ENCODE data around the gene COL10A1. TPM values are rescaled to one million over a fixed set of nuclear protein-coding genes. Genes with fewer than 3 reads are reported as not detected.

The COL10A1 gene
- total RNA-seq, 1 experiment from 2014 or later = not detected

- no peak overlapping the region for H3K27ac Mint-ChIP-seq (ENCODE audit: unreplicated experiment)
- H3K27me3 Mint-ChIP-seq (ENCODE audit: insufficient read depth, unreplicated experiment) = no peaks in the 10 kb centered on the region
- ChIA-PET POLR2A (no interaction called here), CTCF (interaction anchor here (0.5 to 0.6 kb wide), 2 partner anchors 32 to 176 kb away, joined by 3 read pairs; no protein-coding TSS in a partner anchor)
- peaks cover 11% of the 10 kb centered on the region; the same call in 1 of the 2 replicates for H3K4me1 ChIP-seq
- BruUV-seq (replicated peaks) = no TSS peak
- H3K36me3 ChIP-seq (ENCODE audit: control insufficient read depth, insufficient read depth, low read length) = no peaks in the 10 kb centered on the region
- no peak for DNase-seq
- no peak overlapping the region for H3K4me3 ChIP-seq (ENCODE audit: low read depth, low read length)
- H3K4me1 Mint-ChIP-seq (ENCODE audit: low read depth, unreplicated experiment) = peaks cover 19% of the 10 kb centered on the region
- no peak overlapping the region for H3K4me3 Mint-ChIP-seq (ENCODE audit: unreplicated experiment)
- no peak for TF ChIP-seq CTCF (IDR thresholded peaks at IDR 0.05; ENCODE audit: insufficient read depth in 1 of 2, low read depth in 1 of 2, low read length in 1 of 2, severe bottlenecking in 1 of 2, unreplicated experiment in 1 of 2)
- H3K27me3 ChIP-seq (replicated peaks; ENCODE audit: control insufficient read depth, insufficient read depth, low read length) = no peaks in the 10 kb centered on the region
- H3K9me3 Mint-ChIP-seq (ENCODE audit: unreplicated experiment) = no peaks in the 10 kb centered on the region
- H3K9me3 ChIP-seq = no peaks in the 10 kb centered on the region
- intact Hi-C loops (cut with micrococcal nuclease; ENCODE audit: unreplicated experiment) = no loop called here
- peaks cover 19% of the 10 kb centered on the region for H3K36me3 Mint-ChIP-seq (ENCODE audit: insufficient read depth, unreplicated experiment)
Observed at GRCh38 chr6:116106146-116106545, 19.8 kb downstream of the COL10A1 start.

- H3K4me3 Mint-ChIP-seq (ENCODE audit: unreplicated experiment) = no peak overlapping the region
- no TSS peak for BruUV-seq (replicated peaks)
- no peak overlapping the region for H3K27ac Mint-ChIP-seq (ENCODE audit: unreplicated experiment)
- Histone ChIP-seq H3K4me1 (peaks cover 11% of the 10 kb centered on the region; the same call in 1 of the 2 replicates), H3K27me3 (replicated peaks; ENCODE audit: control insufficient read depth, insufficient read depth, low read length) (no peaks in the 10 kb centered on the region), H3K36me3 (ENCODE audit: control insufficient read depth, insufficient read depth, low read length) (no peaks in the 10 kb centered on the region), H3K9me3 (no peaks in the 10 kb centered on the region), H3K4me3 (ENCODE audit: low read depth, low read length) (no peak overlapping the region)
- POLR2A ChIA-PET = no interaction called here
- intact Hi-C loops (cut with micrococcal nuclease; ENCODE audit: unreplicated experiment) = no loop called here
- peaks cover 19% of the 10 kb centered on the region for H3K4me1 Mint-ChIP-seq (ENCODE audit: low read depth, unreplicated experiment)
- no peak for TF ChIP-seq CTCF (IDR thresholded peaks at IDR 0.05; ENCODE audit: insufficient read depth in 1 of 2, low read depth in 1 of 2, low read length in 1 of 2, severe bottlenecking in 1 of 2, unreplicated experiment in 1 of 2)
- peaks cover 18% of the 10 kb centered on the region for H3K36me3 Mint-ChIP-seq (ENCODE audit: insufficient read depth, unreplicated experiment)
- no peaks in the 10 kb centered on the region for H3K9me3 Mint-ChIP-seq (ENCODE audit: unreplicated experiment)
- DNase-seq = no peak
- CTCF ChIA-PET = no interaction called here
- no peaks in the 10 kb centered on the region for H3K27me3 Mint-ChIP-seq (ENCODE audit: insufficient read depth, unreplicated experiment)
Observed at GRCh38 chr6:116105247-116105646, 20.7 kb downstream of the COL10A1 start.

- H3K36me3 Mint-ChIP-seq (ENCODE audit: insufficient read depth, unreplicated experiment) = peaks cover 15% of the 10 kb centered on the region
- H3K4me3 Mint-ChIP-seq (ENCODE audit: unreplicated experiment) = no peak overlapping the region
- no peaks in the 10 kb centered on the region for H3K9me3 Mint-ChIP-seq (ENCODE audit: unreplicated experiment)
- H3K4me3 ChIP-seq (ENCODE audit: low read depth, low read length) = no peak overlapping the region
- no TSS peak for BruUV-seq (replicated peaks)
- TF ChIP-seq CTCF (IDR thresholded peaks at IDR 0.05; ENCODE audit: insufficient read depth in 1 of 2, low read depth in 1 of 2, low read length in 1 of 2, severe bottlenecking in 1 of 2, unreplicated experiment in 1 of 2) = no peak
- H3K27me3 Mint-ChIP-seq (ENCODE audit: insufficient read depth, unreplicated experiment) = no peaks in the 10 kb centered on the region
- ChIA-PET POLR2A (no interaction called here), CTCF (no interaction called here)
- H3K4me1 ChIP-seq = peaks cover 11% of the 10 kb centered on the region; the same call in 1 of the 2 replicates
- no peak for DNase-seq
- H3K9me3 ChIP-seq = no peaks in the 10 kb centered on the region
- H3K27ac Mint-ChIP-seq (ENCODE audit: unreplicated experiment) = no peak overlapping the region
- peaks cover 19% of the 10 kb centered on the region for H3K4me1 Mint-ChIP-seq (ENCODE audit: low read depth, unreplicated experiment)
- no peaks in the 10 kb centered on the region for H3K36me3 ChIP-seq (ENCODE audit: control insufficient read depth, insufficient read depth, low read length)
- intact Hi-C loops (cut with micrococcal nuclease; ENCODE audit: unreplicated experiment) = no loop called here
- H3K27me3 ChIP-seq (replicated peaks; ENCODE audit: control insufficient read depth, insufficient read depth, low read length) = no peaks in the 10 kb centered on the region
Observed at GRCh38 chr6:116104636-116105035, 21.3 kb downstream of the COL10A1 start.

All from Caco-2 (cell line).